Tibial artery (tissue), 4 donors: ENCODE results near the gene HERC4.

Experiments used
- DNase-seq, 2 donors: peaks; one replicate each; pipeline ENCODE4 v3.0.0-alpha.2; 2019
- H3K27ac ChIP-seq, 2 donors: fragments of 200-600 bp; sonication (generic) in 1 of 2; 1 replicate in 1 of 2; 2 replicates in 1 of 2; pipeline ENCODE4 v1.5.1; 2018 to 2019; ENCODE audit warnings: mild to moderate bottlenecking in 1 of 2
- H3K27me3 ChIP-seq, 2 donors: fragments of 200-600 bp; sonication (generic) in 1 of 2; one replicate each; pipeline versions ENCODE4 v1.5.1 to v1.6.0; 2016 to 2019
- H3K36me3 ChIP-seq, 3 donors: fragments of 200-600 bp; sonication (generic) in 2 of 3; one replicate each; pipeline ENCODE4 v1.5.1; 2016 to 2019; ENCODE audit warnings: mild to moderate bottlenecking in 2 of 3
- H3K4me1 ChIP-seq, 4 donors: fragments of 200-600 bp; sonication (generic) in 2 of 4; 1 replicate in 3 of 4; 2 replicates in 1 of 4; pipeline ENCODE4 v1.5.1; 2016 to 2019
- H3K4me3 ChIP-seq, 2 donors: fragments of 200-600 bp; sonication (generic) in 1 of 2; 1 replicate in 1 of 2; 2 replicates in 1 of 2; pipeline ENCODE4 v1.5.1; 2018 to 2019; ENCODE audit warnings: mild to moderate bottlenecking in 2 of 2
- H3K9me3 ChIP-seq, 3 donors: fragments of 200-600 bp; sonication (generic) in 1 of 3; one replicate each; pipeline ENCODE4 v1.5.1; 2016 to 2019
- intact Hi-C: fragments of 100-400 bp; cut with DNase I; formaldehyde crosslinking; loops from one replicate; pipeline ENCODE4 v1.15.0; 2023; ENCODE audit warnings: low total_unique reads
- TF ChIP-seq, protein P1 (sequence below), 2 experiments: fragments of 200-600 bp in 1 of 2; fragments of 450-650 bp in 1 of 2; IDR thresholded peaks; one replicate each; pipeline ENCODE4 v1.5.1; 2017 to 2019; ENCODE audit warnings: antibody characterized with exemption in 2 of 2, mild to moderate bottlenecking in 1 of 2, moderate library complexity in 1 of 2

HERC4 gene

DNA sequence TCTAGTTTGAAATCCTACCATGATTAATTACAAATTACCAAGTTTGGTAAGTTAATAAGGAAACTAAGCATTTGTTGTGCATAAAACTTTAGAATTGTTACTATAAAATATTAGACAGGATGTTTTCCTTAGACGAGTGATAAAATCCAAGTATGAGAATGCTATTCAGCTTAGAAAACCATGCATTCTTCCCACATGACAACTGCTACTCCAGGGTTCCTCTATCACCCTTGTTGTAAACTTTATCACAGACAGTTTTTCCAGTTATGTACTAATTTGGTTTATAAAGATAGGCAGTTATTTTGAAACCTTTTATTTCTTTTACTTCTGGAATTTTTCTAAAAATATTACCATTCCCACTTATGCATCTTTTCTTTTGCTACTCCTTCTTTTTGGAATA is 138.7 kb downstream of the HERC4 start:
- Histone ChIP-seq H3K27me3 (no peaks in the 10 kb centered on the region), H3K4me1 (no peaks in the 10 kb centered on the region), H3K9me3 (no peaks in the 10 kb centered on the region), H3K36me3 (peaks cover 51 to 53% (median 52%) of the 10 kb centered on the region in 3 donors), H3K27ac (no peak overlapping the region), H3K4me3 (no peak overlapping the region)
- TF ChIP-seq, protein P1, sequence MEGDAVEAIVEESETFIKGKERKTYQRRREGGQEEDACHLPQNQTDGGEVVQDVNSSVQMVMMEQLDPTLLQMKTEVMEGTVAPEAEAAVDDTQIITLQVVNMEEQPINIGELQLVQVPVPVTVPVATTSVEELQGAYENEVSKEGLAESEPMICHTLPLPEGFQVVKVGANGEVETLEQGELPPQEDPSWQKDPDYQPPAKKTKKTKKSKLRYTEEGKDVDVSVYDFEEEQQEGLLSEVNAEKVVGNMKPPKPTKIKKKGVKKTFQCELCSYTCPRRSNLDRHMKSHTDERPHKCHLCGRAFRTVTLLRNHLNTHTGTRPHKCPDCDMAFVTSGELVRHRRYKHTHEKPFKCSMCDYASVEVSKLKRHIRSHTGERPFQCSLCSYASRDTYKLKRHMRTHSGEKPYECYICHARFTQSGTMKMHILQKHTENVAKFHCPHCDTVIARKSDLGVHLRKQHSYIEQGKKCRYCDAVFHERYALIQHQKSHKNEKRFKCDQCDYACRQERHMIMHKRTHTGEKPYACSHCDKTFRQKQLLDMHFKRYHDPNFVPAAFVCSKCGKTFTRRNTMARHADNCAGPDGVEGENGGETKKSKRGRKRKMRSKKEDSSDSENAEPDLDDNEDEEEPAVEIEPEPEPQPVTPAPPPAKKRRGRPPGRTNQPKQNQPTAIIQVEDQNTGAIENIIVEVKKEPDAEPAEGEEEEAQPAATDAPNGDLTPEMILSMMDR (IDR thresholded peaks at IDR 0.05) = no peak
- no peak for DNase-seq
- intact Hi-C loops = no loop called here

DNA sequence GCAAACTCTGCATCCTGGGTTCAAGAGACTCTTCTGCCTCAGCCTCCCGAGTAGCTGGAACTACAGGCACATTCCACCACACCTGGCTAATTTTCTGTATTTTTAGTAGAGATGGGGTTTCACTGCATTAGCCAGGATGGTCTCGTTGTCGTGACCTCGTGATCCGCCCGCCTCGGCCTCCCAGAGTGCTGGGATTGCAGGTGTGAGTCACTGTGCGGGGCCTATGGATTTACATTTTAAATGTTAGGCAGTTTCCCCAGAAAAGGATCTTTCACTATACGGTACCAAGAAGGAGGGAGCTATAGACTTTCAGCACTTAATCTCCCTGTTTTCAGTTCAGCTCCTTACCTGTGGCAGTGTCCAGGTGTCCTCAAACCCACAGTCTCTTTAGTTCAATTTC is 139.9 kb downstream of the HERC4 start:
- TF ChIP-seq, protein P1 (IDR thresholded peaks at IDR 0.05) = no peak
- Histone ChIP-seq H3K4me3 (no peak overlapping the region), H3K27ac (no peak overlapping the region), H3K9me3 (no peaks in the 10 kb centered on the region), H3K27me3 (no peaks in the 10 kb centered on the region), H3K36me3 (peaks cover 57 to 60% (median 57%) of the 10 kb centered on the region in 3 donors), H3K4me1 (no peaks in the 10 kb centered on the region)
- no peak for DNase-seq
- intact Hi-C loops = no loop called here

GRCh38 chr10:67934336-67934735 is 140.7 kb downstream of the HERC4 start:
- no peak overlapping the region for H3K4me3 ChIP-seq
- no peaks in the 10 kb centered on the region for H3K4me1 ChIP-seq
- H3K27ac ChIP-seq = no peak overlapping the region
- H3K9me3 ChIP-seq = no peaks in the 10 kb centered on the region
- intact Hi-C loops = no loop called here
- TF ChIP-seq, protein P1 (IDR thresholded peaks at IDR 0.05) = no peak
- DNase-seq = no peak
- H3K36me3 ChIP-seq = peaks cover 48 to 66% (median 62%) of the 10 kb centered on the region in 3 donors
- H3K27me3 ChIP-seq = no peaks in the 10 kb centered on the region

GRCh38 chr10:67933199-67933598 is 141.9 kb downstream of the HERC4 start:
- Histone ChIP-seq H3K36me3 (peaks cover 40 to 63% (median 53%) of the 10 kb centered on the region in 3 donors), H3K27me3 (no peaks in the 10 kb centered on the region), H3K4me3 (no peak overlapping the region), H3K9me3 (no peaks in the 10 kb centered on the region), H3K4me1 (no peaks in the 10 kb centered on the region), H3K27ac (no peak overlapping the region)
- intact Hi-C loops = no loop called here
- no peak for DNase-seq
- TF ChIP-seq, protein P1 (IDR thresholded peaks at IDR 0.05) = no peak

- intact Hi-C loops = no loop called here
- no peaks in the 10 kb centered on the region for H3K4me1 ChIP-seq
- H3K9me3 ChIP-seq = no peaks in the 10 kb centered on the region
- no peak overlapping the region for H3K27ac ChIP-seq
- no peak overlapping the region for H3K4me3 ChIP-seq
- H3K27me3 ChIP-seq = no peaks in the 10 kb centered on the region
- DNase-seq = no peak
- TF ChIP-seq, protein P1 (IDR thresholded peaks at IDR 0.05) = no peak
- H3K36me3 ChIP-seq = peaks cover 35 to 46% (median 38%) of the 10 kb centered on the region in 3 donors
These were observed 148.1 kb downstream of the HERC4 start for GRCh38 chr10:67926951-67927350.

DNA sequence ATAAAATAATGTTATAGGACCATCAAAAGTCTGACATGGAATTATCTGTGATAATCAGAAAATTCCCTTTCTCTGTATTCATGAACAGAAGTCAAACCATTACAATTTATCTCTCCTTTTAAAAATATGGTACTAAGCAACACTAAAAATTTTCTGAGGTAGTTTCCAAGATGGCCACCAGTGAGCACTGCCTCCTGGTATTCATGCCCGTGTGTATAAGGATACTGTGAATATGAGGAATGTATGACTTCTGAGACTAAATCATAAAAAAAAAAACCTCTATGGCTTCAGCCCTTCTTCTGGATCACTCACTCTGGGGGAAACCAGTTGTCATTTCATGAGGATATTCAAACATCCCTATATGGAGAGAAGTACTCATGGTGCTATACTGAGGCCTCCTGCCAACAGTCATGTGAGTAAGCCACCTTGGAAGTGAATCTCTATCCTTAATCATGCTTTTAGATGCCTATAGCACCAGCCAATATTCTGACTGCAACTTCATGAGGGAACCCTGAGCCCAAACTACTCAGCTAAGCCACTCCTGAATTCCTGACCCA is 149.6 kb downstream of the HERC4 start:
- Histone ChIP-seq H3K4me3 (no peak overlapping the region), H3K4me1 (no peaks in the 10 kb centered on the region), H3K27me3 (no peaks in the 10 kb centered on the region), H3K36me3 (peaks cover 22 to 34% (median 24%) of the 10 kb centered on the region in 3 donors), H3K27ac (no peak overlapping the region), H3K9me3 (no peaks in the 10 kb centered on the region)
- intact Hi-C loops = no loop called here
- TF ChIP-seq, protein P1 (IDR thresholded peaks at IDR 0.05) = no peak
- DNase-seq = no peak
